Activated T-cell treated with anti-CD3 and anti-CD28 coated beads, Interleukin-2, amount 50 U/mL, for 48 hours (primary cell): ENCODE results near the gene ENTPD8.

Experiments used
- DNase-seq, 2 experiments: peaks; one replicate each; pipeline ENCODE4 v3.0.0-alpha.2; 2020

Gene ENTPD8

GRCh38 chr9:137429974-137430722 lies 11.0 kb downstream of the ENTPD8 start:
- no peak for DNase-seq

- DNase-seq = no peak
These were observed 11.6 kb downstream of the ENTPD8 start for GRCh38 chr9:137429546-137429890.

- no peak for DNase-seq
These were observed 12.2 kb downstream of the ENTPD8 start for GRCh38 chr9:137428841-137429545.

- no peak for DNase-seq
These were observed 12.9 kb downstream of the ENTPD8 start for GRCh38 chr9:137428311-137428630.

GRCh38 chr9:137427454-137428310 lies 13.5 kb downstream of the ENTPD8 start:
- no peak for DNase-seq

GRCh38 chr9:137426018-137426681 lies 15.0 kb downstream of the ENTPD8 start:
- no peak for DNase-seq

- no peak for DNase-seq
These were observed 17.5 kb downstream of the ENTPD8 start for GRCh38 chr9:137423514-137424291.

- DNase-seq = peak; percentile 98
These were observed 18.3 kb downstream of the ENTPD8 start, which contains the start of the genes EXD3 and NOXA1 for GRCh38 chr9:137422604-137423513. EXD3 (minus strand) TSS chr9:137423162; CDS start chr9:137395357, 27,805 bp downstream. NOXA1 (plus strand) TSS chr9:137423393; CDS start chr9:137423530, 137 bp downstream.

- no peak for DNase-seq
These were observed 19.1 kb downstream of the ENTPD8 start for GRCh38 chr9:137421838-137422603.

- DNase-seq = peak in 1 of 2 experiments; percentile 43
These were observed 23.8 kb downstream of the ENTPD8 start for GRCh38 chr9:137417161-137418021.

- DNase-seq = no peak
These were observed 24.5 kb downstream of the ENTPD8 start for GRCh38 chr9:137416563-137417151.

GRCh38 chr9:137416006-137416562 lies 25.1 kb downstream of the ENTPD8 start:
- DNase-seq = no peak

- no peak for DNase-seq
These were observed 25.7 kb downstream of the ENTPD8 start for GRCh38 chr9:137415451-137415850.

- DNase-seq = no peak
These were observed 28.7 kb downstream of the ENTPD8 start for GRCh38 chr9:137412431-137412830.

GRCh38 chr9:137411645-137412380 lies 29.3 kb downstream of the ENTPD8 start:
- peak; percentile 66 to 70 for DNase-seq

- DNase-seq = no peak
These were observed 29.9 kb downstream of the ENTPD8 start for GRCh38 chr9:137411260-137411644.

GRCh38 chr9:137410891-137411249 lies 30.3 kb downstream of the ENTPD8 start:
- DNase-seq = no peak
